ENCODE data around the gene ZMYND8. TPM values are rescaled to one million over a fixed set of nuclear protein-coding genes. Genes with fewer than 3 reads are reported as not detected.

ZMYND8 gene
- total RNA-seq, 4 donors from 2014 or later: 44.6 to 78.6 (median 65.8) TPM

- Histone ChIP-seq H3K9me3 (no peaks in the 10 kb centered on the region), H3K36me3 (peaks cover 4 to 48% (median 47%) of the 10 kb centered on the region in 4 donors), H3K4me3 (no peak overlapping the region), H3K27ac (replicated peaks in 1 of 4) (peak overlapping the region; percentile 76 to 83 (median 79)), H3K4me1 (peaks cover 48 to 71% (median 63%) of the 10 kb centered on the region in 4 donors), H3K27me3 (no peaks in the 10 kb centered on the region)
- no peak for DNase-seq (ENCODE audit: extremely low spot score)
- WGBS: 94% methylated on average over 2 of the region's 2 CpGs
- TF ChIP-seq POLR2A (IDR thresholded peaks at IDR 0.05; ENCODE audit: low read depth) (no peak), POLR2AphosphoS5 (IDR thresholded peaks at IDR 0.05) (no peak)
- intact Hi-C loops (cut with DNase I): loop anchor here (2.0 kb wide), 1 partner anchor 111 kb away; no protein-coding TSS in a partner anchor
These were observed 82.8 kb downstream of the ZMYND8 start for GRCh38 chr20:47273591-47274235.

GRCh38 chr20:47272893-47273590 lies 83.5 kb downstream of the ZMYND8 start:
- peaks cover 4 to 48% (median 44%) of the 10 kb centered on the region in 4 donors for H3K36me3 ChIP-seq
- no peaks in the 10 kb centered on the region for H3K9me3 ChIP-seq
- no peak for TF ChIP-seq EP300 (IDR thresholded peaks at IDR 0.05)
- peak; percentile 86 to 97 (median 91) for TF ChIP-seq CTCF (IDR thresholded peaks at IDR 0.05)
- peak; percentile 34 to 66 for TF ChIP-seq POLR2AphosphoS5 (IDR thresholded peaks at IDR 0.05)
- no peaks in the 10 kb centered on the region for H3K27me3 ChIP-seq
- H3K4me1 ChIP-seq: peaks cover 48 to 68% (median 63%) of the 10 kb centered on the region in 4 donors
- peak overlapping the region; percentile 76 to 83 (median 79) for H3K27ac ChIP-seq (replicated peaks in 1 of 4)
- H3K4me3 ChIP-seq: no peak overlapping the region
- intact Hi-C loops (cut with DNase I): loop anchor here (2.0 kb wide), 1 partner anchor 112 kb away; no protein-coding TSS in a partner anchor
- DNase-seq (ENCODE audit: extremely low spot score): no peak
- 76% methylated on average over 8 of the region's 8 CpGs for WGBS

GRCh38 chr20:47271046-47271615 lies 85.4 kb downstream of the ZMYND8 start:
- intact Hi-C loops (cut with DNase I): no loop called here
- peaks cover 7 to 58% (median 50%) of the 10 kb centered on the region in 4 donors for H3K36me3 ChIP-seq
- 82% methylated on average over 7 of the region's 7 CpGs for WGBS
- DNase-seq (ENCODE audit: extremely low spot score): no peak
- H3K27ac ChIP-seq (replicated peaks in 1 of 4): peak overlapping the region in 1 of 4 donors; percentile 76
- no peaks in the 10 kb centered on the region for H3K9me3 ChIP-seq
- TF ChIP-seq CTCF (IDR thresholded peaks at IDR 0.05) (no peak), POLR2A (IDR thresholded peaks at IDR 0.05; ENCODE audit: low read depth) (no peak), EP300 (IDR thresholded peaks at IDR 0.05) (no peak), POLR2AphosphoS5 (IDR thresholded peaks at IDR 0.05) (no peak)
- no peaks in the 10 kb centered on the region for H3K27me3 ChIP-seq
- H3K4me1 ChIP-seq: peaks cover 35 to 61% (median 57%) of the 10 kb centered on the region in 4 donors
- no peak overlapping the region for H3K4me3 ChIP-seq

- Histone ChIP-seq H3K9me3 (no peaks in the 10 kb centered on the region), H3K36me3 (peaks cover 6 to 59% (median 43%) of the 10 kb centered on the region in 4 donors), H3K4me1 (peaks cover 24 to 46% (median 42%) of the 10 kb centered on the region in 4 donors), H3K4me3 (no peak overlapping the region), H3K27ac (replicated peaks in 1 of 4) (peak overlapping the region in 1 of 4 donors; percentile 39), H3K27me3 (no peaks in the 10 kb centered on the region)
- no peak for TF ChIP-seq CTCF (IDR thresholded peaks at IDR 0.05)
- no peak for DNase-seq (ENCODE audit: extremely low spot score)
- intact Hi-C loops (cut with DNase I): no loop called here
- WGBS: 86% methylated on average over 7 of the region's 7 CpGs
These were observed 87.0 kb downstream of the ZMYND8 start for GRCh38 chr20:47269309-47270165.
